GM23338 (cell line): ENCODE results near the gene KISS1. TPM values are rescaled to one million over a fixed set of nuclear protein-coding genes. Genes with fewer than 3 reads are reported as not detected.

Experiments used
- ATAC-seq: fragments of 200-7000 bp; cut with Tn5 transposase; 3 replicates; pipeline ENCODE4 v1.9.1; 2020
- DNase-seq: peaks from one replicate; pipeline ENCODE4 v3.0.0-alpha.2; 2015; ENCODE audit warnings: low spot score
- H2AFZ ChIP-seq: fragments of 200-600 bp; sonication (generic); 2 replicates; pipeline ENCODE4 v1.8.0; 2016; ENCODE audit warnings: antibody characterized with exemption, mild to moderate bottlenecking, moderate library complexity
- H3F3A ChIP-seq: fragments of 200-600 bp; sonication (generic); replicated peaks from 2 replicates; pipeline ENCODE4 v1.8.0; 2017; ENCODE audit warnings: antibody characterized with exemption, mixed run types, low read depth
- H3K27ac ChIP-seq: fragments of 200-600 bp; sonication (generic); 2 replicates; pipeline ENCODE4 v1.6.1; 2016; ENCODE audit warnings: low read depth
- H3K27me3 ChIP-seq: fragments of 200-600 bp; sonication (generic); 2 replicates; pipeline ENCODE4 v1.8.0; 2016; ENCODE audit warnings: mild to moderate bottlenecking, mixed run types, moderate library complexity; ENCODE audit not compliant: insufficient read depth
- H3K36me3 ChIP-seq: fragments of 200-600 bp; sonication (generic); 2 replicates; pipeline ENCODE4 v1.8.0; 2016; ENCODE audit warnings: mild to moderate bottlenecking; ENCODE audit not compliant: insufficient read depth
- H3K4me1 ChIP-seq: fragments of 200-600 bp; sonication (generic); 2 replicates; pipeline ENCODE4 v1.8.0; 2016; ENCODE audit warnings: mild to moderate bottlenecking, moderate library complexity; ENCODE audit not compliant: insufficient read depth
- H3K4me2 ChIP-seq: fragments of 200-600 bp; sonication (generic); 2 replicates; pipeline ENCODE4 v1.7.1; 2017; ENCODE audit warnings: mixed run types
- H3K4me3 ChIP-seq: fragments of 200-600 bp; sonication (generic); 2 replicates; pipeline ENCODE4 v1.6.1; 2016; ENCODE audit warnings: mixed run types
- H3K79me2 ChIP-seq: fragments of 200-600 bp; sonication (generic); replicated peaks from 2 replicates; pipeline ENCODE4 v1.8.0; 2017; ENCODE audit warnings: mild to moderate bottlenecking; ENCODE audit not compliant: insufficient read depth
- H3K9me2 ChIP-seq: fragments of 200-600 bp; sonication (generic); 2 replicates; pipeline ENCODE4 v1.8.0; 2017; ENCODE audit not compliant: insufficient read depth
- H4K20me1 ChIP-seq: fragments of 200-600 bp; sonication (generic); replicated peaks from 2 replicates; pipeline ENCODE4 v1.8.0; 2017; ENCODE audit warnings: mild to moderate bottlenecking; ENCODE audit not compliant: insufficient read depth
- H3K27ac Mint-ChIP-seq: 2 replicates; pipeline ENCODE4 v1.8.0; 2020; ENCODE audit warnings: inconsistent platforms, mild to moderate bottlenecking, moderate library complexity, mixed read lengths
- H3K27me3 Mint-ChIP-seq: 3 replicates; pipeline ENCODE4 v1.8.0; 2022; ENCODE audit warnings: low read depth, mild to moderate bottlenecking, moderate library complexity, mixed read lengths, inconsistent platforms; ENCODE audit not compliant: insufficient read depth, poor library complexity
- H3K36me3 Mint-ChIP-seq: 3 replicates; pipeline ENCODE4 v1.8.0; 2021; ENCODE audit warnings: low read depth, mild to moderate bottlenecking, inconsistent platforms, moderate library complexity, mixed read lengths
- H3K4me1 Mint-ChIP-seq: 3 replicates; pipeline ENCODE4 v1.8.0; 2020; ENCODE audit warnings: mild to moderate bottlenecking, inconsistent platforms, mixed read lengths
- H3K4me3 Mint-ChIP-seq: 3 replicates; pipeline ENCODE4 v1.8.0; 2021; ENCODE audit warnings: moderate library complexity, mild to moderate bottlenecking, inconsistent platforms, mixed read lengths
- H3K9me3 Mint-ChIP-seq: 3 replicates; pipeline ENCODE4 v1.8.0; 2020; ENCODE audit warnings: moderate library complexity, mild to moderate bottlenecking, inconsistent platforms, mixed read lengths
- CREB1 ChIP-seq: fragments of 250-450 bp; sonication (Bioruptor Pico); IDR thresholded peaks from 2 replicates; pipeline ENCODE4 v1.5.0; 2020; ENCODE audit warnings: low read depth, mild to moderate bottlenecking, moderate library complexity
- CTCF ChIP-seq, 2 experiments: fragments of 200-600 bp in 1 of 2; sonication (generic) in 1 of 2; conservative IDR thresholded peaks; 2 replicates each; pipeline versions ENCODE4 v1.5.1 to v1.6.1; 2016 to 2017; ENCODE audit warnings: antibody characterized with exemption in 2 of 2, low read depth in 2 of 2, mild to moderate bottlenecking in 2 of 2, moderate library complexity in 1 of 2
- ETS1 ChIP-seq: IDR thresholded peaks from 2 replicates; pipeline ENCODE4 v1.6.1; 2016; ENCODE audit warnings: antibody characterized with exemption
- EZH2 ChIP-seq: fragments of 200-600 bp; sonication (generic); IDR thresholded peaks from one replicate; pipeline ENCODE4 v1.8.0; 2017; ENCODE audit warnings: antibody characterized with exemption, mild to moderate bottlenecking, low read depth; ENCODE audit not compliant: unreplicated experiment
- JUNB ChIP-seq: IDR thresholded peaks from one replicate; pipeline ENCODE4 v1.6.1; 2016; ENCODE audit warnings: antibody characterized with exemption; ENCODE audit not compliant: unreplicated experiment
- NANOG ChIP-seq: IDR thresholded peaks from 2 replicates; pipeline ENCODE4 v1.6.1; 2016; ENCODE audit warnings: antibody characterized with exemption, borderline replicate concordance
- REST ChIP-seq: IDR thresholded peaks from one replicate; pipeline ENCODE4 v1.6.1; 2018; ENCODE audit warnings: antibody characterized with exemption; ENCODE audit not compliant: unreplicated experiment
- STAT1 ChIP-seq: IDR thresholded peaks from one replicate; pipeline ENCODE4 v1.6.1; 2016; ENCODE audit warnings: antibody characterized with exemption; ENCODE audit not compliant: unreplicated experiment
- ZNF114 ChIP-seq: fragments of 250-450 bp; sonication (Bioruptor Pico); IDR thresholded peaks from 2 replicates; pipeline ENCODE4 v1.5.0; 2020; ENCODE audit warnings: mild to moderate bottlenecking, moderate library complexity
- ZNF331 ChIP-seq: fragments of 250-450 bp; sonication (Bioruptor Pico); IDR thresholded peaks from 2 replicates; pipeline ENCODE4 v1.5.0; 2020; ENCODE audit warnings: low read depth, mild to moderate bottlenecking, moderate library complexity
- ZNF462 ChIP-seq: fragments of 250-450 bp; sonication (Bioruptor Pico); IDR thresholded peaks from 2 replicates; pipeline ENCODE4 v1.5.0; 2020; ENCODE audit warnings: mild to moderate bottlenecking, moderate library complexity
- polyA plus RNA-seq: library from polyadenylated mRNA; unstranded; fragments of >200 nt; fragmentation: Nextera tagmentation; extraction: Ambion mirVana; gene quantifications from 2 replicates; pipeline ENCODE4 v1.2.1, GENCODE V29; 2016
- total RNA-seq: library from RNA; depleted of rRNA; stranded (reverse); fragments of >200 nt; shearing (Covaris generic); gene quantifications from 2 replicates; pipeline ENCODE4 v1.2.3, GENCODE V29; 2014

Gene KISS1
- total and polyA plus RNA-seq, 2 experiments from 2014 or later: not detected

GRCh38 chr1:204203206-204203767, 7.0 kb upstream of the KISS1 start:
- Histone ChIP-seq H3K4me2 (no peak overlapping the region), H3F3A (peaks cover 5% of the 10 kb centered on the region; the same call in 1 of the 2 replicates), H3K79me2 (no peaks in the 10 kb centered on the region), H3K36me3 (no peaks in the 10 kb centered on the region), H3K4me1 (no peaks in the 10 kb centered on the region), H4K20me1 (no peaks in the 10 kb centered on the region; the same call in none of the 2 replicates), H3K27me3 (no peaks in the 10 kb centered on the region), H3K9me2 (no peaks in the 10 kb centered on the region), H3K27ac (no peak overlapping the region), H3K4me3 (no peak overlapping the region), H2AFZ (no peak overlapping the region)
- Mint-ChIP-seq H3K9me3 (no peaks in the 10 kb centered on the region), H3K4me3 (no peak overlapping the region), H3K36me3 (no peaks in the 10 kb centered on the region), H3K27me3 (peaks cover 5% of the 10 kb centered on the region), H3K27ac (no peak overlapping the region), H3K4me1 (peaks cover 11% of the 10 kb centered on the region)
- ATAC-seq (no peak), DNase-seq (peak; percentile 14)
- no peak for TF ChIP-seq JUNB
- TF ChIP-seq STAT1: no peak
- no peak for TF ChIP-seq ZNF331 (CRISPR knock-in tag)
- TF ChIP-seq CTCF (conservative IDR thresholded peaks at IDR 0.05; ENCODE audit: low read depth in 2 of 2): no peak
- TF ChIP-seq NANOG: no peak
- TF ChIP-seq CREB1: no peak
- TF ChIP-seq EZH2: no peak
- no peak for TF ChIP-seq ETS1
- TF ChIP-seq ZNF114 (CRISPR knock-in tag): no peak
- TF ChIP-seq ZNF462 (CRISPR knock-in tag): no peak
- no peak for TF ChIP-seq REST
